Measurements from ENCODE around the gene PDGFRB.

GRCh38 chr5:150160448-150161081 lies 4.9 kb upstream of the PDGFRB start:
- no peak for TF ChIP-seq CTCF (optimal IDR thresholded peaks at IDR 0.05 in 1 of 3, IDR thresholded peaks at IDR 0.05 in 1 of 3, conservative IDR thresholded peaks at IDR 0.05 in 1 of 3; ENCODE audit: extremely low read depth in 1 of 3, insufficient read depth in 2 of 3, low read length in 3 of 3)
- no peak for TF ChIP-seq EZH2 (IDR thresholded peaks at IDR 0.05; ENCODE audit: low read length)
